Karpas-422 (cell line): ENCODE results near the gene THOC6. TPM values are rescaled to one million over a fixed set of nuclear protein-coding genes. Genes with fewer than 3 reads are reported as not detected.
"Not testable (repeated sequence)": the region's sequence is repeated elsewhere in the genome, so short reads cannot be mapped to it uniquely, and the experiment has no call there.

Experiments used
- DNase-seq: peaks from one replicate; pipeline ENCODE4 v3.0.0-alpha.2; 2015
- H2AFZ ChIP-seq: fragments of 200-600 bp; sonication (generic); 2 replicates; pipeline ENCODE4 v1.6.1; 2014; ENCODE audit warnings: antibody characterized with exemption, low read length, mixed read lengths
- H3K27ac ChIP-seq: fragments of 200-600 bp; sonication (generic); 2 replicates; pipeline ENCODE4 v1.5.1; 2014; ENCODE audit warnings: mild to moderate bottlenecking, low read length, moderate library complexity
- H3K27me3 ChIP-seq: fragments of 200-600 bp; sonication (generic); 2 replicates; pipeline ENCODE4 v1.6.1; 2014; ENCODE audit warnings: low read length, mixed read lengths
- H3K36me3 ChIP-seq: fragments of 200-600 bp; sonication (generic); 2 replicates; pipeline ENCODE4 v1.6.1; 2014; ENCODE audit warnings: low read length, mixed read lengths; ENCODE audit not compliant: insufficient read depth
- H3K4me1 ChIP-seq: fragments of 200-600 bp; sonication (generic); 2 replicates; pipeline ENCODE4 v1.6.1; 2014; ENCODE audit warnings: mild to moderate bottlenecking, low read length, mixed read lengths
- H3K4me2 ChIP-seq: fragments of 200-600 bp; sonication (generic); 2 replicates; pipeline ENCODE4 v1.6.1; 2014; ENCODE audit warnings: low read length, low read depth, mild to moderate bottlenecking; ENCODE audit not compliant: poor library complexity, severe bottlenecking
- H3K4me3 ChIP-seq: fragments of 200-600 bp; sonication (generic); 2 replicates; pipeline ENCODE4 v1.5.1; 2014; ENCODE audit warnings: mild to moderate bottlenecking, antibody characterized with exemption, low read length, mixed read lengths
- H3K79me2 ChIP-seq: fragments of 200-600 bp; sonication (generic); 2 replicates; pipeline ENCODE4 v1.6.1; 2014; ENCODE audit warnings: mild to moderate bottlenecking, low read length, mixed read lengths
- H3K9ac ChIP-seq: fragments of 200-600 bp; sonication (generic); 2 replicates; pipeline ENCODE4 v1.6.0; 2014; ENCODE audit warnings: low read length
- H3K9me2 ChIP-seq: fragments of 200-600 bp; sonication (generic), shearing (Covaris generic); replicated peaks from 2 replicates; pipeline ENCODE4 v1.6.0; 2014; ENCODE audit warnings: mild to moderate bottlenecking, low read length, moderate library complexity; ENCODE audit not compliant: insufficient read depth
- H3K9me3 ChIP-seq: fragments of 300-700, 200-600 bp; sonication (generic); 2 replicates; pipeline ENCODE4 v1.6.1; 2014; ENCODE audit warnings: low read length, mixed read lengths
- H4K20me1 ChIP-seq: fragments of 200-600 bp; sonication (generic); 2 replicates; pipeline ENCODE4 v1.6.1; 2014; ENCODE audit warnings: mild to moderate bottlenecking, antibody characterized with exemption, low read length, low read depth; ENCODE audit not compliant: insufficient read depth
- total RNA-seq: library from RNA; depleted of rRNA; stranded (reverse); fragments of >200 nt; shearing (Covaris generic); gene quantifications from 2 replicates; pipeline ENCODE4 v1.2.3, GENCODE V29; 2014; ENCODE audit warnings: low replicate concordance

The THOC6 gene
- total RNA-seq, 1 experiment from 2014 or later = 20.0 TPM

DNA sequence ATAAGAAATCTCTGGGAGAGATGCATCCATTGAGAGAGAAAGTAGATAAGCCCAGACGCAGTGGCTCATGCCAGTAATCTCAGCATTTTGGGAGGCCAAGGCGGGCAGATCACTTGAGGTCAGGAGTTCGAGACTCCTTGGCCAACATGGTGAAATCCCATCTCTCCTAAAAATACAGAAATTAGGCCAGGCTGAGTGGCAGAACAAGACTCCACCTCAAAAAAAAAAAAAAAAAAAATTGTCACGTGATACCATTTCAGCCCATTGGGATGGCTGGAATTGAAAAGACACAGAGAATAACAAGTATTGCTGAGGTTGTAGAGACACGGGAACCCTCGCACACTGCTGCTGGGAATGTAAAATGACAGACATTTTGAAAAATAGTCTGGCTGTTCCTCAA is 38.7 kb downstream of the THOC6 start:
- Histone ChIP-seq H3K9me3 (no peaks in the 10 kb centered on the region), H3K4me1 (peaks cover 11% of the 10 kb centered on the region), H3K79me2 (no peaks in the 10 kb centered on the region), H4K20me1 (0 out of 2 replicates have a peak, but pooled peaks cover 9% of the 10 kb centered on the region), H3K36me3 (no peaks in the 10 kb centered on the region), H3K4me2 (no peak overlapping the region), H3K27me3 (no peaks in the 10 kb centered on the region), H3K9ac (no peak overlapping the region), H3K9me2 (no peaks in the 10 kb centered on the region), H3K27ac (no peak overlapping the region), H2AFZ (no peak overlapping the region), H3K4me3 (no peak overlapping the region)
- no peak for DNase-seq

- H4K20me1 ChIP-seq = no peaks in the 10 kb centered on the region
- H2AFZ ChIP-seq = no peak overlapping the region
- no peaks in the 10 kb centered on the region for H3K27me3 ChIP-seq
- H3K4me2 ChIP-seq = no peak overlapping the region
- H3K9me3 ChIP-seq = no peaks in the 10 kb centered on the region
- H3K9me2 ChIP-seq = no peaks in the 10 kb centered on the region
- no peak for DNase-seq
- no peak overlapping the region for H3K4me3 ChIP-seq
- H3K4me1 ChIP-seq = peaks cover 5% of the 10 kb centered on the region
- no peaks in the 10 kb centered on the region for H3K79me2 ChIP-seq
- no peak overlapping the region for H3K9ac ChIP-seq
- no peak overlapping the region for H3K27ac ChIP-seq
- H3K36me3 ChIP-seq = no peaks in the 10 kb centered on the region
Measured at GRCh38 chr16:3063625-3064386, 40.0 kb downstream of the THOC6 start.

GRCh38 chr16:3065069-3065741 is 41.4 kb downstream of the THOC6 start, which contains the start of gene IL32:
Gene IL32 (plus strand): TSS chr16:3065640. CDS start chr16:3065812, 172 bp downstream.
- Histone ChIP-seq H3K4me1 (no peaks in the 10 kb centered on the region), H3K36me3 (no peaks in the 10 kb centered on the region), H3K9ac (no peak within 1 kb of the TSS), H3K79me2 (no peaks in the 10 kb centered on the region), H3K27ac (no peak within 1 kb of the TSS), H3K4me3 (no peak within 1 kb of the TSS), H3K4me2 (no peak within 1 kb of the TSS), H4K20me1 (no peaks in the 10 kb centered on the region), H2AFZ (no peak within 1 kb of the TSS), H3K27me3 (no peaks in the 10 kb centered on the region), H3K9me2 (no peaks in the 10 kb centered on the region), H3K9me3 (no peaks in the 10 kb centered on the region)
- DNase-seq = no peak

DNA sequence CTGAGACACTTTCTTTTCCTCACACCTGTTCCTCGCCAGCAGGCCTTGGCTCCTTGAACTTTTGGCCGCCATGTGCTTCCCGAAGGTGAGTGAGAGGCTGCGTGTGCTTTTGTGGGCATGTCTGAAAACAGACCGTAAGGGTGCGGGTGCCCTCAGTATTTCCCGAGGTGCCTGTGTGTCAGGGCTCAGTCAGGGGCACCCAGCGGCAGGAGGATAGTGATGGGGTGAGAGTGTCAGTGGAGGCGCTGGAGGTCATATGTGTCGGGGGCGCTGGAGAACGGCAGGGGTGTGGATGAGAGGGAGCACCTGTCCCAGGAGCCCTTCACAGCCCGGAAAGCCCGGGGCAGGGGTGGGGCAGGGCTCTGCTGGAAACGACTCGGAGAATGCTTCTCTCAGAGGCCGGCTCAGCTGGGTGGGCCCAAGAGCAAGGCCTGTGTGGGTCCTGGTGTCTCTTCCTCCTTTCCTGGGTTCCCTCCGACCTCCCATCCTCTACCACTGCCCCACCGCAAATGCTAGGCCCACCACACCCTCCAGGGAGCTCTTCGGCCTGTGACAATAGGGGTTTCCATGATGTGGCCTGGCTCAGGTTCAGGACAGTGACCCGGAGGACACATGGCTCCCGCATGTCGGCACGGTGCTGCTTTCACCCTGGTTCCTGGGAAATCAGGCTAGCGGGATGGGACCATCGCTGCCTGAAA is 42.1 kb downstream of the THOC6 start:
- Histone ChIP-seq H3K4me3 (no peak overlapping the region), H3K36me3 (no peaks in the 10 kb centered on the region), H3K79me2 (no peaks in the 10 kb centered on the region), H2AFZ (no peak overlapping the region), H3K4me1 (no peaks in the 10 kb centered on the region), H3K9me3 (no peaks in the 10 kb centered on the region), H4K20me1 (no peaks in the 10 kb centered on the region), H3K4me2 (no peak overlapping the region), H3K9me2 (no peaks in the 10 kb centered on the region), H3K27me3 (no peaks in the 10 kb centered on the region), H3K27ac (no peak overlapping the region), H3K9ac (no peak overlapping the region)
- no peak for DNase-seq

GRCh38 chr16:3066440-3066748 is 42.6 kb downstream of the THOC6 start:
- Histone ChIP-seq H3K4me1 (no peaks in the 10 kb centered on the region), H3K9ac (no peak overlapping the region), H3K27ac (no peak overlapping the region), H3K9me3 (no peaks in the 10 kb centered on the region), H3K9me2 (no peaks in the 10 kb centered on the region), H2AFZ (no peak overlapping the region), H4K20me1 (no peaks in the 10 kb centered on the region), H3K4me3 (no peak overlapping the region), H3K27me3 (no peaks in the 10 kb centered on the region), H3K79me2 (no peaks in the 10 kb centered on the region), H3K4me2 (no peak overlapping the region), H3K36me3 (no peaks in the 10 kb centered on the region)
- no peak for DNase-seq

DNA sequence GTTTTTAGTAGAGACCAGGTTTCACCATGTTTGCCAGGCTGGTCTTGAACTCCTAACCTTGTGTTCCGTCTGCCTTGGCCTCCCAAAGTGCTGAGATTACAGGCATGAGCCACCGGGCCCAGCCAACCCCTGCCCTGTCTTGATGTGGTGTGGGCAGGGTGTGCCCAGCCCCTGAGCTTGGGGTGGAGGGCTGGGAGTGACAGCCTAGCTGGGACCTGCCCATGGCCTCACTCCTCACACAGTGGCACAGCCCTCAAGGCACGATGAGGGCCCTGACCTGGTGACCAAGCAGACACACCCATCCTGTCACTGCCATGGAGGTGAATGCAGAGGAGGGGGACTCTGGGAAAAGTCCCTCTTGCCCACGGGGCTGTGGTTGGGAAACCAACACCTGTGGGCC is 44.7 kb downstream of the THOC6 start:
- Histone ChIP-seq H3K79me2 (no peaks in the 10 kb centered on the region), H3K4me2 (no peak overlapping the region), H3K9me2 (no peaks in the 10 kb centered on the region), H3K9me3 (no peaks in the 10 kb centered on the region), H3K4me1 (no peaks in the 10 kb centered on the region), H3K36me3 (no peaks in the 10 kb centered on the region), H4K20me1 (no peaks in the 10 kb centered on the region), H3K9ac (no peak overlapping the region), H2AFZ (no peak overlapping the region), H3K4me3 (no peak overlapping the region), H3K27me3 (no peaks in the 10 kb centered on the region), H3K27ac (no peak overlapping the region)
- DNase-seq = no peak

- not testable (repeated sequence) for H3K27ac ChIP-seq, DNase-seq, H3K4me1 ChIP-seq, H4K20me1 ChIP-seq, H3K79me2 ChIP-seq, H3K9me2 ChIP-seq, H3K36me3 ChIP-seq, H3K4me2 ChIP-seq, H3K4me3 ChIP-seq, H3K9me3 ChIP-seq, H2AFZ ChIP-seq, H3K9ac ChIP-seq, H3K27me3 ChIP-seq
Measured at GRCh38 chr16:3069146-3069545, 45.3 kb downstream of the THOC6 start.

DNA sequence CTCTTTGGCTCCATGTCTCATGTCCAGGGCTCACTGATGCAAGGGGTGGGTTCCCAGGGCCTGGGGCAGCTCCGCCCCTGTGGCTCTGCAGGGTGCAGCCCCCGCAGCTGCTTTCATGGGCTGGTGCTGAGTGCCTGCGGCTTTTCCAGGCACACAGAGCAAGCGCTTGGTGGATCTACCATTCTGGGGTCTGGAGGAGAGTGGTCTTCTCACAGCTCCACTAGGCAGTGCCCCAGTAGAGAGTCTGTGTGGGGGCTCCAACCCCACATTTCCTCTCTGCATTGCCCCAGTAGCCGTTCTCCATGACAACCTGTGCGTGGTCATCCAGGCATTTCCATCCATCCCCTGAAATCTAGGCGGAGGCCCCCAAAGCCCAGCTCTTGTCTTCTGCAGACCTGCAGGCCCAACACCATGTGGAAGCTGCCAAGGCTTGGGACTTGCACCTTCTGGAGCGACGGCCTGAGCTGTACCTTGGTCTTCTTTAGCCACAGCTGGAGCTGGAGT is 46.8 kb downstream of the THOC6 start:
- H3K27ac ChIP-seq = no peak overlapping the region
- no peaks in the 10 kb centered on the region for H3K36me3 ChIP-seq
- H4K20me1 ChIP-seq = no peaks in the 10 kb centered on the region
- no peak for DNase-seq
- no peaks in the 10 kb centered on the region for H3K9me3 ChIP-seq
- H3K79me2 ChIP-seq = no peaks in the 10 kb centered on the region
- H3K27me3 ChIP-seq = no peaks in the 10 kb centered on the region
- no peak overlapping the region for H3K9ac ChIP-seq
- no peak overlapping the region for H2AFZ ChIP-seq
- H3K4me1 ChIP-seq = peaks cover 4% of the 10 kb centered on the region
- no peak overlapping the region for H3K4me2 ChIP-seq
- H3K9me2 ChIP-seq = no peaks in the 10 kb centered on the region
- H3K4me3 ChIP-seq = no peak overlapping the region
